ENCODE measurements around the gene TRAT1.
"Not testable (repeated sequence)": the region's sequence is repeated elsewhere in the genome, so short reads cannot be mapped to it uniquely, and the experiment has no call there.

TRAT1 gene, protein sequence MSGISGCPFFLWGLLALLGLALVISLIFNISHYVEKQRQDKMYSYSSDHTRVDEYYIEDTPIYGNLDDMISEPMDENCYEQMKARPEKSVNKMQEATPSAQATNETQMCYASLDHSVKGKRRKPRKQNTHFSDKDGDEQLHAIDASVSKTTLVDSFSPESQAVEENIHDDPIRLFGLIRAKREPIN

DNA sequence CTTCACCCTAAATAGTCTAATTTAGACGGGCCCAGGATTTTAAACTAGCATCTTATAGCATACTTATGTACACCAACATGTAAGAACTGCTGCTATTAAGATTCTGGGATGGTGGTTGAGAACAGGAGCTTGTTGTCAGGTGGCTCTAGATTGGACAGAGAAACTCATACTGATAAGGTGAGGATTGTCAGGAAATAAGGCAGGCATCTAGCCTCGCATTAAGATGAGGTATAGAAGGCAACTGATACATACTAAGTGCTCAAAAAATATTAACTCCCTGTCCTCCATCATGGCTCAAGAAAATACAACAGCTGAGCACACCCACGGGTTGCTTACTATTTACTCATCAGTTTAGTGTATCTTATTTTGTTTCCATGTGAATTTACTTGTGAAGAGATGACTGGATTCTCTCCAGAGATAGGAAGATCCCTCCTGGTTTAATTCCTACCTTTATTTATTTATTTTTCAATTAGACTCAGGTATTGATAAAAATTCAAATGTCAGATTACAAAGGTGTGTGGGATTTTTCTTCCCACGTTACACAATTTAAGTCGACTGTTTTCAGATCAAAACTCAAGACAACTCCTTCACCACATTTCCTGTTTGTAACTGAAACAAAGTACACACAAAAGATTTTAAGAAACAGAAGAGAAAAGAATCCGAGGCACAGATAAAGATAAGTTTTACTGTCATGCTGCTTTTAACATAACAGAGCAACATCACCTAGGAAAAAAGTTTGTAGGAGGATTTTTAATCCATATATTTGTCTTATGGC, at the start of gene TRAT1:
Gene TRAT1, plus strand, starts transcription at position 664 of the 775 bp plus-strand sequence. CDS start 142 bp downstream, outside the sequence.
- DNase-seq (ENCODE audit: low spot score): no peak

- DNase-seq (ENCODE audit: low spot score): no peak
These were observed 46.9 kb upstream of the TRAT1 start for GRCh38 chr3:108775649-108776048.

DNA sequence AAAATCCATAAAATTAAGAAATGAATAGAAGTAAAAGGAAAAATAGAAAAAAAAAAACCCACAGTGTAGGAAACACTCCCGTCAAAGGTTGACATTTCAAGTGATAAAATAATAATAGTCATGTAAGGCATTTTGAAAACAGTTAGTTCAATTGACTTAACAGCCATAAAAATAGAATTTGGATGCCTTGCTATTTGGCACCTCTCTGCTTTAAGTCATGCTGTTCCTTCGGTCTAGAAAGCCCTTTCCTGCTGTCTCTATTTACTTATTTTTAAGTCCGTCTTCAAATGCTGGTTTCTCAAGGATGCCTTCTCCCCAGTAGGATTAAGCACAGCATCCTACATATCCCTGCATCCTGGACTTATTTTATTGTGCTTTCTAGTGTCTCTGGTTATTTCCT, 43.1 kb upstream of the TRAT1 start:
- no peak for DNase-seq (ENCODE audit: low spot score)

GRCh38 chr3:108780235-108780634, 42.4 kb upstream of the TRAT1 start:
- DNase-seq (ENCODE audit: low spot score): no peak

DNA sequence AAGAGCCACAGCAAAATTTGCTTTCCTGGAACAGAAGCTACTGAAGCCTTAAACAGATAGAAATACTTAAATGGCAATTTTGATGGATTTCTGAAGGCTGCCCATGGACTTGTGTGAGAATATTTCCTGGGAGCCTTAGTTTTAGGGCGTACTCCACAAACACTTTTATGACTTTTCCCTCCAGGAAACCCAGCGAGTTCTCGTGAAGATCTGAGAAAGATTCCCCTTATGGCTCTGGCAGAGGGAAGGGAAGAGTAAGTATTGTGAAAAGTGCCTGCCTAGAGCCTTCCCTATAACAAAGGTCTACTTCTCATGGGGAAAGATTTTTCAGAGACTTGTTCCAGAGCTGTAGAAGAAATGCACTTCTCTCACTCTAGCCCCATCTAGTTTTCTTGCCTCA, 31.1 kb upstream of the TRAT1 start:
- no peak for DNase-seq (ENCODE audit: low spot score)

DNA sequence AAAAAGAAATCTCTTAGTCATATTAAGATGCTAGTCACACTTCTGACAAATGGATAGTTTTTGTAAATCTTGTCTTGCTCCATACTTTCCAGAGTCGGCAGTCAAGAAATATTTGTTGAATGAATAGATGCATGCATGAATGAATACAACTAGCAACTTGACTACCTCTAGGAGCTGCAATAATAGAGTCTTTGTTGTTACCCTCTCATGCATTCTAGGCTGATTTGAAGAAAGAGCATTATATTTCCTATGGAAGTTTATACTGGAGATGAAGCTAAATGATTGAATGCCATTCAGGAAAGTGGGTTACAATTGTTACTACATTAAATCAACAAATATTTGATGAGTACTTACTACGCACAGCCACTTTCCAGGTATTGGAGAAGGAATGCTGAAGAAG, 18.1 kb upstream of the TRAT1 start:
- no peak for DNase-seq (ENCODE audit: low spot score)

- no peak for DNase-seq (ENCODE audit: low spot score)
These were observed 17.6 kb upstream of the TRAT1 start for GRCh38 chr3:108804966-108805365.

DNA sequence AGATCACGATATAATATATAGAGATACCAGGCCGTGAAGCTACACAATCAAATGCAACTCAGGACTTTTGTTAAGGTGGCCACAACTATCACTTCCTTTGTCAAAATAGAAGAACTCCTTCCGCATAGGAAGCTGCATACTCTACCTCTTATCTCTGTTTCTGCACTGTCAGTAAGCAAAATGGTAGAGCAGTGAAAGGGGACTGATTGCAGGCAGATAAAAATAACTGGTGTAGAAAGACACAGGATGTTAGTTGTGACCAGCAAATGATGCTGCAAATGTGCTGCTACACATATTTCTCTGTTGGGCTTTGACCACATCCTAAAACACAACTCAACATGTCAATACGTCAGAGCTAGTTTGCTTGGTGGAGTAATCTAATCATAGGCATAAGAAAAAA, 16.3 kb upstream of the TRAT1 start:
- DNase-seq (ENCODE audit: low spot score): no peak

DNA sequence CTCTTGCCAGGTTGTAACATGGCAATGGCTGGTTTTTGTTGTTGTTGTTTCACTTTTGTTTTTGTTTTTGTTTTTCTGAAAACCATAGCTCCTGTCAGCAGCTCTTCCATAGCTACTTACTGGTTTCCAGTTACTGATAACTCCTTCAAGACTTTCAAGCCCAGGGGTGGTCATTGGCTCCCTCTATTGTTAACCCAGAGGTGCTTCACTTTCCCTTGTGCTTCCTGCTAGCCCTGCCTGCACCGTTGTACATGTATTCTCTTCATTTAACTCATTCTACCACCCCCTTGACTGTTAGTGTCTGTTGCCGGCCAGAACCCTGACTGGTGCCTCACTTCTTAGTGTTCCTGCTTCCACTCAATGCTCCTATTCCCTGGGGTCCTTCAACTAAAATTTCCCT, 4.2 kb upstream of the TRAT1 start:
- DNase-seq (ENCODE audit: low spot score): peak; percentile 2

- DNase-seq (ENCODE audit: low spot score): no peak
These were observed 2.0 kb upstream of the TRAT1 start for GRCh38 chr3:108820586-108820985.

DNA sequence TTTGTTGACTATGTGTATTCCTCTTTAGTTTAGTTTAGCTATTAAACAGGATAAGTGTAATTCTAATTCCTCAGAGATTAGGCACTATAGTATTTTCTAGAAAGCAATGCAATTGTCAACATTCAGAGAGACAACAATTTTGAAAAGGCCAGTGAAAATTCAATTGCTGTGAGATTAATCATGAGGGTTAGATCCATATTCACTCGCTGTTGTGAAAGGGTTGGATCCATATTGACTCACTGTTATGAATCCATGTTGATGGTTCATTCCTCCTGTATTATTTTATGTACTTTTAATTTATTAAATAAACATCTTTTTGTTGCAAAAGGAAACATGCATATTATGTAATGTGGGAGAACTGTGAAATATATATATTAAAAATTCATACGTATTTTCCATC, 641 bp downstream of the TRAT1 start:
- no peak for DNase-seq (ENCODE audit: low spot score)

- not testable (repeated sequence) for DNase-seq (ENCODE audit: low spot score)
These were observed 1.2 kb downstream of the TRAT1 start for GRCh38 chr3:108823803-108824202.

- DNase-seq (ENCODE audit: low spot score): no peak
These were observed 4.0 kb downstream of the TRAT1 start for GRCh38 chr3:108826309-108827187.

GRCh38 chr3:108830381-108830780, 7.8 kb downstream of the TRAT1 start:
- no peak for DNase-seq (ENCODE audit: low spot score)

GRCh38 chr3:108830991-108831614, 8.5 kb downstream of the TRAT1 start:
- DNase-seq (ENCODE audit: low spot score): no peak

GRCh38 chr3:108833611-108834010, 11.0 kb downstream of the TRAT1 start:
- DNase-seq (ENCODE audit: low spot score): no peak

GRCh38 chr3:108834551-108834950, 12.0 kb downstream of the TRAT1 start:
- DNase-seq (ENCODE audit: low spot score): no peak

DNA sequence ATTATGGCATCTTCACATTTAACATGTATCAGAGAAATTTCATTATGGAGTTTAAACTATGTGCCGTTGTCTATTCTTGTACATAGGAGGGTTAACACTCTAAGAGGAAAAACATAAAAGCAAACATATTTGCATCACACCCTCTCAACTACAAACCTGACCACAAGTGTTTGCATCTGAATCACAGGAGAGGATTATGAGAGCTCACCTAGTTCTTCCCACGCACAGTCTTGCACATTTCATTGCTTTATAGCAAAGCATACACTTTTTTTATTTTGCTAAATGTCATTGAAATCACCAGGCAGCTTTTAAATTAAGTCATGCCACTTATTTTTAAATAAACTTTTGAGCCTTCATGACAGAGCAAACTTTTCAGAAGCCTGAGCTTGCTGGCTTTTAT, 12.5 kb downstream of the TRAT1 start:
- DNase-seq (ENCODE audit: low spot score): no peak

DNA sequence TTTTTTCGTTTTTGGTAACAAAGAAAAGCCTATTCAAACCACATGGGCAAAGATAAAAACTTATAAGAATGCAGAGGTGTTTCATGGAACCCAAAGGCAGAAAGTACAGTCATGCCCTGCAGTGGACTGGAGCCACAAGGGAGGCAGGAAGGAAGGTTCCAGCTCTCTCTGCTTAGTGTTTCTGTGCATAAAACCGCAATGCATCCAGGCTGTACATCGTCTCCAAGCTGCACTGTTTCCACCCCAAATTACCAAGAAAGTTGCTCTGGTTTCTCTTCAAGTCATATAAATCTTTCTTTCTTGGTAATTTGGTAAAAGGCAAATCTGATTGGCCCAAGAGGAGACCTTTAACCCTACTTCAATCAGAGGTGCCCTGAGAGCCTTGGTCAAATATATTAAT, 15.8 kb downstream of the TRAT1 start:
- no peak for DNase-seq (ENCODE audit: low spot score)

DNA sequence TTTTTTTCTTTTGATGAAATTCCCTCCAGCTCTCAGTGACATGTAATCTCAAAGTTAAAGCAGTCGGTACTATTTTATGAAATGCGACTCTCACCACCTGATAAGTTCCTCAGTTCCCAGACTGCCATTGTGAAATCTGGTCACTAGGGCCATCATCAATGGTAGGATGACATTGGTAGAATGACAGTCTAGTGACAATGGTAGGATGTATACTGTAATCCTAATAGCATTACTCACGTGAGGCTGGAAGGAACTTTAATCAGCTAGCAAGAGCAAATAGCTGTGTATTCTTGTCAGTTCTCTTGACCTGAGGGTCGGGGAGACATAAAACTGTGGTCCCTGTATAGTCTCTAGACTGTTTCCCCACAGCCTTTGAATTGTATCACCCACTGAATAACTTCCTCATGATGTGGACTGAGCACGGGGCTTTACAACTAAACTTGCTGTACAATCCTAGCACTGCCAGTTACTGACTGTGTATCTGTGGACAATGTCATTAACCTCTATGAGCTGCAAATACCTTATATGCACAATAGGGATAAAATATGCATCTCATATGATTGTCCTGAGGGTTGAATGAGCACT, 23.2 kb downstream of the TRAT1 start:
- no peak for DNase-seq (ENCODE audit: low spot score)

GRCh38 chr3:108847187-108847586, 24.6 kb downstream of the TRAT1 start:
- no peak for DNase-seq (ENCODE audit: low spot score)

GRCh38 chr3:108849075-108849474, 26.5 kb downstream of the TRAT1 start:
- DNase-seq (ENCODE audit: low spot score): no peak

Data from AG08396 (cell line).